IPS-18c (cell line): ENCODE measurements around the gene HNRNPUL1.

Experiments used
- H3K4me3 ChIP-seq: 2 replicates; pipeline ENCODE4 v1.7.0; 2013; ENCODE audit warnings: low read depth, mild to moderate bottlenecking, low read length, moderate library complexity; ENCODE audit not compliant: insufficient read depth
- H3K9me3 ChIP-seq: one replicate; pipeline ENCODE4 v1.6.1; 2013; ENCODE audit warnings: mild to moderate bottlenecking, low read length, moderate library complexity; ENCODE audit not compliant: control insufficient read depth, insufficient read depth

Gene HNRNPUL1

DNA sequence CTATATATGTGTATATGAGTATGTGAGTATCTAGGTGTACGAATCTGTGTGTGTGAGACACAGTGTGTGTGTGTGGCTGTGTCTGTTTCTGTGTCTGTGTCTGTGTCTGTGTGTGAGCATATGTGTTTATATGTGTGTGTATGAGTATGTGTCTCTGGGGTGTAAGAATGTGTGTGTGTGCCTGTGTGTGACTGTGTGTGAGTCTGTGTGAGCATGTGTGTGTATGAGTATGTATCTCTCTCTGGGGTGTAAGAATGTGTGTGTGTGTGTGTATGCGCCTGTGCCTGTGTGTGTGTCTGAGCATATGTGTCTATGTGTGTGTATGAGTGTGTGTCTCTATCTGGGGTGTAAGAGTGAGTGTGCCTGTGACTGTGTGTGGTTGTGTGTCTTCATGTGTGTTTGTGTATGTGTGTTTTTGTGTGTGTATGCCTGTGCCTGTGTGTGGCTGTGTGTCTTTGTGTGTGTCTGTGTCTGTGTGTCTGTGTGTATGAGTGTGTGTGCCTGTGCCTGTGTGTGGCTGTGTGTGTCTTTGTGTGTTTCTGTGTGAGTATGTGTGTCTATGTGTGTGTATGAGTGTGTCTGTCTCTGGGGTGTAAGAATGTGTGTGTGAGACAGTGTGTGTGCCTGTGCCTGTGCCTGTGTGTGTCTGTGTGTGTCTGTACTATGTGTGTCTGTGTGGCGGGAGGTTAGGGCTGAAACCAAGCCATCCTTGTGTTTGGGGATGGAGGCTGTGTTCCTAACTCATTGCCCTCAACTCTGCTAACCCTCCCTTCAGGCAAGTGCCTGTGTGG, 33.9 kb upstream of the HNRNPUL1 start:
- Histone ChIP-seq H3K9me3 (peaks cover 2% of the 10 kb centered on the region), H3K4me3 (no peak overlapping the region)

DNA sequence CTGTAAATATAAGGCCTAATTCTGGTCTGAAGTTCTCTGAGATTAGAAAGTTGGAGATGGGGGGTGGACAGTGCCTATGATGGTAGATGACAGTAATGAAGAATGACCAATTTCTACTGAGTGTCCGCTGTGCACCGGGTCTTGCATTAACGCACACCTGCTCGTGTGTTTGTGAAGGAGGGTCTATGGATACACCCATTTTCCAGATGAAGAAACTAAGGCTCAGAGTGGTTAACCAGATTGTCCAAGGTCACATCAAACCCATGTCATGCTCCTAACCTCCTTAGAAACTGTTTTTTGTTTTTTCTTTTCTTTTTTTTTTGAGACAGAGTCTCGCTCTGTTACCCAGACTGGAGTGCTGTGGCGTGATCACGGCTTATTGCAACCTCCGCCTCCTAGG, 31.5 kb upstream of the HNRNPUL1 start:
- Histone ChIP-seq H3K4me3 (no peak overlapping the region), H3K9me3 (peaks cover 2% of the 10 kb centered on the region)

DNA sequence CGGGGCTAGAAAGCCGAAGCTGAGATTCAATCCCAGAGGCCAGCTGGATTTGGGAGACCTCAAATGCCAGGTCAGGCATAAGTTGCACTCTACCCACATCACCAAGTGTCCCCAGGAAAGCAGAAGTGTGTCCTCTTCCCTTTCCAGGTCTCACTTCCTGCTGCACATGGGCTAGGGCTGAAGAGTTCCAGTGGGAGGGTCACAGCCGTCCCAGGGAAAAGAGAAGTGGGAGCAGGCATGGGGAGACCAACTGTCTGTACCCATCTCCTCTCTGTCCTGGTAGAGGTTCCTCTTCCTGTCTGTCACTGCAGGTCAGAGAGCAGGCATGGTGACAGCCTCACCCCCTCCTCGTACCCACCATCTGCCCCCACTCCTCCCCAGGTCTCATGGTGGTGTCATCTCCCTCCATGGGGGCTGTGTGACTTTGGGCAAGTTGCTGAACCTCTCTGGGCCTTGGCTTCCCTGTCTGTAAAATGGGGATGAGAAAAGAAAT, 30.4 kb upstream of the HNRNPUL1 start:
- H3K9me3 ChIP-seq: peaks cover 2% of the 10 kb centered on the region
- no peak overlapping the region for H3K4me3 ChIP-seq

DNA sequence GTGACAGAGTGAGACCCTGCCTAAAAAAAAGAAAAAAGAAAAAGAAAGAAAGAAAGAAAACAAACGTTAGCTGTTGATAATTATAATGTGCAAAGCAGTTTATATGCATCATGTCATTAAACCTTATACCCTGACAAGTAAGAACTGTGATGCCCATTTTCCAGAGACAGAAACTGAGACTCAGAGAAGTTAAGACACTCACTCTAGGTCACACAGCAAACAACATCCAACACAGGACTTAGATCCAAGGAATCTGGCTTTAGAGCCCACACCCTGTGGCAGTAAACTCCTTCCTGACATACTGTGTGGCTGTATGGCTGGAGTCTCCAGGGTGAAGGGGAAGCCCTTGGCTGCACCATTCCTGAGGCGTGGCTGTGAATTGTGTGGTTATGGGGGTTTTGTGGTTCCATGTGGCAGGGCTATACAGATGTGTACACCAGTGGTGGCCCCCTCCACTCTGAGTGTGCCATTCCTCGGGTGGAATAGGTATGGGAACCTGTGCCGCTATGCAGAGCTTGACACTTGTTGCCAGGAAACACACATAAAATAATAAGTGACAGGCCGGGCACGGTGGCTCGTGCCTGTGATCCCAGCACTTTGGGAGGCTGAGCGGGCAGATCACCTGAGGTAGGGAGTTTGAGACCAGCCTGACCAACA, 29.5 kb upstream of the HNRNPUL1 start:
- H3K4me3 ChIP-seq: no peak overlapping the region
- H3K9me3 ChIP-seq: peaks cover 2% of the 10 kb centered on the region

DNA sequence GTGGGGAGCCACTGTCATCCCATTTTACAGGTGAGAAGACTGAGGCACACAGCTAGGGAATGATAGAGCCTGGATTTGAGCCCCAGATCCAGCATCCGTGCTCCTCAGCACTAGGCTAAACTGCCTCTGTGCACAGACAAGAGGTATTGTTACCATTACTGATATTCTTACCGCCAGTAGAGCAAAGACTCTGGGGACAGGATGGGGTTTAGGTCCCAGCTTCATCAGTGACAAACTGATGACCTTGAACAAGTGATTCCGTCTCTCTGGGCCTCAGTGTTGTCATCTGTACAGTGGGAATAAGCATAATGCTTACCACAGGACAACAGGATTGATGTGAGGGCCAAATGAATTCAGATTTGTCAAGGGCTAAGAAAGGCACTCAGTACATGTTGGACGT, 28.7 kb upstream of the HNRNPUL1 start:
- no peak overlapping the region for H3K4me3 ChIP-seq
- H3K9me3 ChIP-seq: peaks cover 2% of the 10 kb centered on the region

DNA sequence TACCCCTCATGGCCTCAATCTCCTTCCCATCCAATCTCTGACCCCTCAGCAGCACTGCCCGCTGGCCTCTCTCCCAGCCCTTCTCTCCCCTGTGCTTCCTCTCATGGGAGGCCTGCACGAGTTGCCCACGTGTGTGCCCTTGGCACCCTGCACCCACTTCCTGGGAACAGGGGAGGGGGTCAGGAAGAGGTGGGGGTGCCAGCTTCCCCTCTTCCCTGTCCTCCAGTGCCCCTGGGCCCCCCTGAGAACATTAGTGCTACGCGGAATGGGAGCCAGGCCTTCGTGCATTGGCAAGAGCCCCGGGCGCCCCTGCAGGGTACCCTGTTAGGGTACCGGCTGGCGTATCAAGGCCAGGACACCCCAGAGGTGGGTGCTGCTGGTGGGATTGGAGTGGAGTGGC, 25.9 kb upstream of the HNRNPUL1 start:
- H3K4me3 ChIP-seq: no peak overlapping the region
- H3K9me3 ChIP-seq: peaks cover 2% of the 10 kb centered on the region

DNA sequence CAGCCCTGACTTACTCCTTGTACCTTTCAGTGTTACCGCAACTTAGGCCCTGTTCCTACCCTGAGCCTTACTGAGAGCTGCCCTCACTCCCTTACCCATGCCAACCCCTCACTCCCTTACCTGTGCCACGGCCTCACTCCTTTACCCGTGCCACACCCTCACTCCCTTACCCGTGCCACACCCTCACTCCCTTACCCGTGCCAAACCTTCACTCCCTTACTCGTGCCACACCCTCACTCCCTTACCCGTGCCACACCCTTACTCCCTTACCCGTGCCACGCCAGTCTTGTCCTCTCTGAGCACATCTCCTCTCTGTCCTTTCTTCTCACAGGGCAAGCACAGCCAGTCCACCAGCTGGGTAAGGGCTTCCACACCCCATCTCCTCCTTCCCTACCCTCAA, 24.8 kb upstream of the HNRNPUL1 start:
- Histone ChIP-seq H3K9me3 (no peaks in the 10 kb centered on the region), H3K4me3 (no peak overlapping the region)

DNA sequence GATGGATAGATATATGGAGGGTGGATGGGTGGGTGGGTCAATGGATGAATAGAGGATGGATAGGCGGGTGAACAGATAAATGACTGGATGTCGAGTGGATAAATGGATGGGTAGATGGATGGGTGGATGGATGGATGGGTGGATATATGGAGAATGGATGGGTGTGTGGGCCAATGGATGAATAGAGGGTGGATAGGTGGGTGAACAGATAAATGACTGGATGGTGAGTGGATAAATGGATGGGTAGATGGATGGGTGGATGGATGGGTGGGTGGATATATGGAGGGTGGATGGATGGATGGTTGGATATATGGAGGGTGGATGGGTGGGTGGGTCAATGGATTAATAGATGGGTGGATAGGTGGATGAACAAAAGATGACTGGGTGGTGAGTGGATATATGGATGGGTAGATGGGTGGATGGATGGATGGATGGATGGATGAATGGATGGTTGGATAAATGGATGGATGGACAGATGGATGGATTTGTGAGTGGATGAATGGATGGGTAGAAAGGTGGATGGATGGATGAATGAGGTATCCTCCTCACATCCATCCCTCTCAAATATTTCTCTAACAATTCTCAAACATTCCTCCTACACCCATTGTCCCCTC, 24.1 kb upstream of the HNRNPUL1 start:
- H3K9me3 ChIP-seq: no peaks in the 10 kb centered on the region
- H3K4me3 ChIP-seq: no peak overlapping the region

DNA sequence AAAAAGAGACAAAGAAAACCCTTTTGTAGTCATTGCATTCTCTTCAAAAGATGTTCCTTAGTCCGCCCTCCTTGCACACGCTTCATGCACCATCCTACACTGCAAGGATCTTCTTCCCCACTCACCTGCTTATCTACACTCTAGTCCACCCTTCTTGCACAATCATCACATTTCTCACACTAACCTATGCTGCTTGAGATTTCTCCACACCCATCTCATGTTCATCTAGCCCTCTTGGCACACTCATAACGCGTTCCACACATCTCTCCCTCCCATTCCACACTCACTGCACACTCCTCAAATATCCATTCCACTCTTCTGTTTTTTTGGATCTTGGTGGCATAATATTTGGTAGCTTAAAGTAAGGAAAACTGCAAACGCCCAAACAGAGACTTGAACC, 22.3 kb upstream of the HNRNPUL1 start:
- no peaks in the 10 kb centered on the region for H3K9me3 ChIP-seq
- no peak overlapping the region for H3K4me3 ChIP-seq

DNA sequence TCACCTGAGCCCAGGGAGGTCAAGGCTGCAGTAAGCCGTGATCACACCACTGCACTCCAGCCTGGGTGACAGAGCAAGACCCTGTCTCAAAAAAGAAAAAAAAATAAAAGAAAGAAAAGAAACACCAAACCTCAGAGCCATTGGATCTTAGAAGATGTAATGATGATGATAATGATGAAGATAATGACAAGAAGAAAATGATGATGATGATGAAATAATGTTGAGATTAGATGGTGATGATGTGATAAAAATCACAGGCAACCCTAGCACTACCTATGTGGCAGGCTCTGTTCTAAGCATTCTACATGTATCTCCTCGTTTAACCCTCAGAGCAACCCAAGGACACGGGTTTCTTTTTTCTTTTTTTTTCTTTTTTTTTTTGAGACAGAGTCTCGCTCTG, 20.1 kb upstream of the HNRNPUL1 start:
- Histone ChIP-seq H3K9me3 (no peaks in the 10 kb centered on the region), H3K4me3 (no peak overlapping the region)

DNA sequence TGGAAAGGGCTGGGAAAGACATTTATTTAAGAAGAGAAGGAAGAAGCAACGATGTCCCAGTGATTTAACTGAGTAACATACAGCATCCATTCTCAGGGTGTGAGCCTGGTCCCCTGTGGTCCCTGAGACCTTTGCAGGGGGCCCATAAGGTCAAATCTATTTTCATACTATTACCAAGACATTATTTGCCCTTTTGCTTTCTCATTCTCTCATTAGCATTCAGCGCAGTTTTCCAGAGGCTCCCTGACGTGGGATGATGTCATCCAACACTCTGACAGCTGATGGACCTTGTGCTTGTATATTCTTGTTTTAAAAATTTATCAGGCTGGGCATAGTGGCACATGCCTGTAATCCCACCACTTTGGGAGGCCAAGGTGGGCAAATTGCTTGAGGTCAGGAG, 18.3 kb upstream of the HNRNPUL1 start:
- Histone ChIP-seq H3K4me3 (no peak overlapping the region), H3K9me3 (no peaks in the 10 kb centered on the region)

DNA sequence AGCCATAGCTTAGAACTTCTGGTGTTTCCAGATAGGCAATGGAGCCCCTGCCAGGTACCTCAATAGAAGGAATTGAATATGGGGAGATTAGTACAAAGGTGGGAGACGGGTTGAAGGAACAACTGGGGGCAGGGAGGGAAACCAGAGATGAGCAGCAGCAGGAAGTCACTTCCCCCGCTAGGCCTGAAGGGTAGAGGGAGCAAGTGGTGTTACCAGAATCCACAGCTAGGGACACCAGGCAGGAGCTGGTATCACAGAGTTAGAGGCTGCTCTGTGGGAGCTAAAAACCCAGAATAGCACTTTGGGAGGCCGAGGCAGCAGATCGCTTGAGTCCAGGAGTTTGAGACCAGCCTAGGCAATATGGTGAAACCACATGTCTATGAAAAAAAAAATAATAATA, 15.3 kb upstream of the HNRNPUL1 start:
- Histone ChIP-seq H3K4me3 (no peak overlapping the region), H3K9me3 (no peaks in the 10 kb centered on the region)

DNA sequence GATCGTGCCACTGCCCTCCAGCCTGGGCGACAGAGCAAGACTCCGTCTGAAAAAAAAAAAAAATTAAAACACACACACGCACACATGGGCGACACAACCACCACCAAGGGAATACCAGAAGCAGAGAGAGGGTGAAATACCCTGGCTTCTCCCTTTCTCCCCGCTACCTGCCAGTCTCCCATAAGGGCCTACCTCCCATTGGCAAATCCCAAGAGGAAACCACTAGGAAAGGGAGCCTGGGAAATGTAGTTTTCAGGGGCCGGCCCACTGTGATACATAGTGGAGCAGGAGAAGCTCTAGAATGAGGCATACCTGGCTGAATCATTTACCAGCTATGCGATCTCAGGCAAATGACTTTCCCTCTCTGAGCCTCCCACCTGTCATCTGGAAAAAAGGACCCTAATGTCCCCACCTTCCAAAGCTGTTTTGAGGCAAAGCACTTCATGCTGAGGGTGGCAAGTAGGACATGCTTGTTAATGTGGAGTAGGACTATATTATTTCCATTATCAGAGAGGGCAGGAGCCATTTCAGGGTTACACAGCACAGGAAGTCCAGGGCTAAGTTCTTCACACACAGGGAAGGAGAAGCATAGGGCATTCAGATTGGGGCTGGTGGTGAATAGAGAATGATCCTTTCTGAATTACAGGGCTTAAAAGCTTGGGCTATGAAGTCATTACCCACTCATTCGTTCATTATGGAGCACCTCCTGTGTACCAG, 14.3 kb upstream of the HNRNPUL1 start:
- no peak overlapping the region for H3K4me3 ChIP-seq
- no peaks in the 10 kb centered on the region for H3K9me3 ChIP-seq

DNA sequence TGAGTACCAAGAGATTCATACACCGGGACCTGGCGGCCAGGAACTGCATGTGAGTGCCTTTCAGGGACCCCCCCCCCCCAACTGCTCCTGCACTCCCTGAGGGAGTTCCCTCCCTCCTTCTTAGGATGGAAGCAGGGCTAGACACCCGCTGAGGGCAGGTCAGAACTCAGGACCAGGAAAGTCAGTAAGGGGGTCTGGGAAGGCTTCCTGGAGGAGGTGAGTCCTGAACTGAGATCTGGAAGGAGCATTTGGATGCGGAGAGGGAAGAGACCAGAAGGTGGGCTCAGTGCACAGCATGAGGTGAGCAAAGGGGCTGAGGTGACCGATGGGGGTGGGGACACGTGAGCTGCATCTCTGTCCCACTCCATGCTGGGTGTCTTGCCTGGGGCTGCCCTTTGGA, 10.5 kb upstream of the HNRNPUL1 start:
- H3K9me3 ChIP-seq: no peaks in the 10 kb centered on the region
- H3K4me3 ChIP-seq: no peak overlapping the region

DNA sequence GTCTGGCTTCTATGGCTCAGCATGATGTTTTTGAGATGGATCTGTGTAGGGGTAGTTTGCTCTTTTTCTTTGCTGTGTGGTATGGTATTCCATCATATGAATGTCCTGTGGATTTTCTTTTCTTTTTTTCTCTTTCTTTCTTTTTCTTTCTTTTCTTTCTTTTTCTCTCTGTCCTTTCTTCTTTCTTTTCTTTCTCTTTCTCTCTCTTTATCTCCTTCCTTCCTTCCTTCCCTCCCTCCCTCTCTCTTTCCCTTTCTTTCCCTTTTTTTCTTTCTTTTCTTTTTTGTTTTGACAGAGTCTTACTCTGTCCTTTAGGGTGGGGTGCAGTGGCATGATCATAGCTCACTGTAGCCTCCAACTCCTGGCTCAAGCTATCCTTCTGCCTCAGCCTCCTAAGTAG, 9.0 kb upstream of the HNRNPUL1 start:
- Histone ChIP-seq H3K9me3 (no peaks in the 10 kb centered on the region), H3K4me3 (no peak overlapping the region)

DNA sequence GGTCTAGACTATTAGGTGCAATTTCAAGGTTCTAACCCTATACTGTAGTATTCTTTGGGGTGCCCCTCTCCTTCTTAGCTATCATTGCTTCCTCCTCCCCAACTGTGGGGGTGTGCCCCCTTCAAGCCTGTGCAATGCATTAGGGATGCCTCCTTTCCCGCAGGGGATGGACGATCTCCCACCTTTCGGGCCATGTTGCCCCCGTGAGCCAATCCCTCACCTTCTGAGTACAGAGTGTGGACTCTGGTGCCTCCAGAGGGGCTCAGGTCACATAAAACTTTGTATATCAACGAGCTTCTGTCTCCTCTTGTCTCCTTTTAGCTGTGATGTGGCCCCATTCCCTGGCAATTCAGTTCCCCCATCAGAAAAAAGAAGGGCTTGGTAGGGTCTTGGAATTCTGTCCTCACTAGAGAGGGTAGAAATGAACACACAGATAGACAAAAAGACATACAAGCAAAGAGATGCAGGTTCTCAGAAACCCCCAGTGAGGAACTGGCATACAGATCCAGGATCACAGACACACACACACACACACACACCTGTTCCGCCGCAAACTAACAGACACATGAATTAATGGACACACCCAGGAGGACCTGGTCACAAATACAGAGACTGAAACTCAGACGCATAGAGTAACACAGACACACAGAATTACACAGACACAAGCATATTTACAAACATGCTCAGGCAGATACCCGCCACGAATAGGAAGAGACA, 2.5 kb upstream of the HNRNPUL1 start:
- H3K4me3 ChIP-seq: peak overlapping the region; percentile 1; the same call in 1 of the 2 replicates
- H3K9me3 ChIP-seq: no peaks in the 10 kb centered on the region
